OCI-LY1 (cell line): Measurements from ENCODE around the gene PRKCI.

Source experiments
- EZH2 ChIP-seq: fragments of 200-600 bp; sonication (generic), shearing (Covaris generic); IDR thresholded peaks from 2 replicates; pipeline ENCODE4 v1.8.0; 2017; ENCODE audit warnings: borderline replicate concordance, mixed run types, mild to moderate bottlenecking, antibody characterized with exemption, low read length, moderate library complexity, mixed read lengths
- TF ChIP-seq, protein P1 (sequence below): fragments of 200-600 bp; sonication (generic), shearing (Covaris generic); IDR thresholded peaks from 2 replicates; pipeline ENCODE4 v1.5.1; 2017; ENCODE audit warnings: mild to moderate bottlenecking, antibody characterized with exemption, low read length, moderate library complexity, mixed read lengths

DNA sequence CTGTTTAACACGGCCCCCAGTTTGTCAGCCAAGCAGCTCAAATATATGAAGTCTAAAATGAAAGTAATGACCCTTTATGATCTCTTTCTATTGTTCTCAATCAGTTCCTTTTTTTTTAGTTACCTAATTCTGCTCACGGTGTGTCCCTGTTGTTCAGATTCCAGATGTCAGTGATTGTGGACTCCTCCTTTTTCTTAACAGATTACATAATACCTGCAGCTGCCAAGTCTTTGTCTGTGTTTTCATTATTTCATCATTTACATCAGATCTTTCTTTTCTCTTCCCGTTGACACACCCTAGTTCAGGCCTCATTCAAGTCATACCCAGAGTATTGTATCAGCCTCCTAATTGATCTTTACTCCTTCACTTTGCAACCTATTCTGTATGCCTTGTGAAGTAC is 79.2 kb downstream of the PRKCI start:
- TF ChIP-seq, protein P1, sequence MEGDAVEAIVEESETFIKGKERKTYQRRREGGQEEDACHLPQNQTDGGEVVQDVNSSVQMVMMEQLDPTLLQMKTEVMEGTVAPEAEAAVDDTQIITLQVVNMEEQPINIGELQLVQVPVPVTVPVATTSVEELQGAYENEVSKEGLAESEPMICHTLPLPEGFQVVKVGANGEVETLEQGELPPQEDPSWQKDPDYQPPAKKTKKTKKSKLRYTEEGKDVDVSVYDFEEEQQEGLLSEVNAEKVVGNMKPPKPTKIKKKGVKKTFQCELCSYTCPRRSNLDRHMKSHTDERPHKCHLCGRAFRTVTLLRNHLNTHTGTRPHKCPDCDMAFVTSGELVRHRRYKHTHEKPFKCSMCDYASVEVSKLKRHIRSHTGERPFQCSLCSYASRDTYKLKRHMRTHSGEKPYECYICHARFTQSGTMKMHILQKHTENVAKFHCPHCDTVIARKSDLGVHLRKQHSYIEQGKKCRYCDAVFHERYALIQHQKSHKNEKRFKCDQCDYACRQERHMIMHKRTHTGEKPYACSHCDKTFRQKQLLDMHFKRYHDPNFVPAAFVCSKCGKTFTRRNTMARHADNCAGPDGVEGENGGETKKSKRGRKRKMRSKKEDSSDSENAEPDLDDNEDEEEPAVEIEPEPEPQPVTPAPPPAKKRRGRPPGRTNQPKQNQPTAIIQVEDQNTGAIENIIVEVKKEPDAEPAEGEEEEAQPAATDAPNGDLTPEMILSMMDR = no peak
- TF ChIP-seq EZH2 = no peak
